ENCODE data around the gene PRKAR1B.

DNA sequence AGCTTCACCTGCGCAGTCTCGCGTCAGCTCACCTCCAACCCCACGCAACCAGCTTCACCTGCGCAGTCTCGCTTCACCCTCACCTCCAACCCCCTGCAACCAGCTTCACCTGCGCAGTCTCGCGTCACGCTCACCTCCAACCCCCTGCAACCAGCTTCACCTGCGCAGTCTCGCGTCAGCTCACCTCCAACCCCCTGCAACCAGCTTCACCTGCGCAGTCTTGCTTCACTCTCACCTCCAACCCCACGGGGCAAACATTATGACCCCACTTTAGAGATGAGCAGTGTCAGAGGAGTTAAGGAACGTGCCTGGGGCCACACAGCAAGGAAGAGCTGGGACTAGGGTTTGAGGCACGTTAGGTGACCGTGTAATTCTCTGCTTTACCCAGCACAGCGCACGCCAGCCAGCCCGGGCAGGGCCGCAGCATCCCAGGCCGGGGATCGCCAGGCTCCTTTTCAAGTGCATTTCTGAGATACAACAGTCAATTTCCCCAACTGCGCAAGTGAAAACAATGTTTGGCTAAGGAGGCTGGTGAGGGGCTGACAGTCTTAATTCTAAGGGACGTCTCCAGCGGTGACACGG lies 184.9 kb downstream of the PRKAR1B start:
- TF ChIP-seq, protein P1, sequence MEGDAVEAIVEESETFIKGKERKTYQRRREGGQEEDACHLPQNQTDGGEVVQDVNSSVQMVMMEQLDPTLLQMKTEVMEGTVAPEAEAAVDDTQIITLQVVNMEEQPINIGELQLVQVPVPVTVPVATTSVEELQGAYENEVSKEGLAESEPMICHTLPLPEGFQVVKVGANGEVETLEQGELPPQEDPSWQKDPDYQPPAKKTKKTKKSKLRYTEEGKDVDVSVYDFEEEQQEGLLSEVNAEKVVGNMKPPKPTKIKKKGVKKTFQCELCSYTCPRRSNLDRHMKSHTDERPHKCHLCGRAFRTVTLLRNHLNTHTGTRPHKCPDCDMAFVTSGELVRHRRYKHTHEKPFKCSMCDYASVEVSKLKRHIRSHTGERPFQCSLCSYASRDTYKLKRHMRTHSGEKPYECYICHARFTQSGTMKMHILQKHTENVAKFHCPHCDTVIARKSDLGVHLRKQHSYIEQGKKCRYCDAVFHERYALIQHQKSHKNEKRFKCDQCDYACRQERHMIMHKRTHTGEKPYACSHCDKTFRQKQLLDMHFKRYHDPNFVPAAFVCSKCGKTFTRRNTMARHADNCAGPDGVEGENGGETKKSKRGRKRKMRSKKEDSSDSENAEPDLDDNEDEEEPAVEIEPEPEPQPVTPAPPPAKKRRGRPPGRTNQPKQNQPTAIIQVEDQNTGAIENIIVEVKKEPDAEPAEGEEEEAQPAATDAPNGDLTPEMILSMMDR (IDR thresholded peaks at IDR 0.05) = no peak
- no peak for TF ChIP-seq POLR2A (IDR thresholded peaks at IDR 0.05)

Measured in thyroid gland (tissue), 4 donors.